ENCODE measurements around the gene XRCC3. TPM values are rescaled to one million over a fixed set of nuclear protein-coding genes. Genes with fewer than 3 reads are reported as not detected.

The XRCC3 gene
- total and polyA plus RNA-seq, 2 of the 8 experiments (the other 6 are each of a cell fraction or from before 2014, with no cell fraction given) = 36.9 to 41.8 TPM

DNA sequence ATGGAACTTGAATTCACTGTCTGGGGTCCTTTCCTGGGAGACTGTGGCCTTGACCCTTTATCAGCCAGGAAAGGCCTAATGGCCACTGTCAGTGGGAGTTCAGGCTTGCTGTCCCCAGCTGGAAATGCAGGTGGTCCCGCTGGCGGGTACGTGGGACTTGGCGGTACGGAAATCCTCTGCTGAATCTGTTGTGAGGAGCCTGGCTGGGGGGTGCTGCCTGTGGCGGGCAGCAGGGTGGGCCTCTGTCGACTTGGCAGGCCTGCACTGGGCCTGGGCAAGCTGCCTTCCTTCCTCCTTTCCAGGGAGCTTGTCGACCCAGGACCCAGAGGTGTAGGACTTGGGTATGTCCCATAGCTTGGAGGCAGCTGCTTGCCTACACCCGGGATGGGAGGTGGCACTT, 26.6 kb upstream of the XRCC3 start:
- no peaks in the 10 kb centered on the region for H3K79me2 ChIP-seq (ENCODE audit: control insufficient read depth in 1 of 2, insufficient read depth in 2 of 2, low read length in 2 of 2)
- no peak overlapping the region for H3K56ac ChIP-seq (replicated peaks; ENCODE audit: insufficient read length, low read depth, low read length)
- no peak overlapping the region for H3K9ac ChIP-seq (replicated peaks in 1 of 4; ENCODE audit: extremely low read depth in 1 of 4, low read depth in 3 of 4, low read length in 3 of 4)
- no peak overlapping the region for H2BK5ac ChIP-seq (ENCODE audit: low read depth, low read length)
- H3K27ac ChIP-seq (ENCODE audit: low read depth, low read length) = no peak overlapping the region
- no peak overlapping the region for H2AFZ ChIP-seq (ENCODE audit: low read length)
- peaks cover 0 to 3% (median under 1%) of the 10 kb centered on the region in 4 experiments; a peak in 2 of 7 replicates for H3K4me1 ChIP-seq (replicated peaks in 1 of 4; ENCODE audit: control insufficient read depth in 3 of 4, insufficient read depth in 4 of 4, low read length in 3 of 4)
- H3K14ac ChIP-seq (ENCODE audit: insufficient read length) = no peak overlapping the region
- no peak overlapping the region for H3K4ac ChIP-seq (replicated peaks; ENCODE audit: insufficient read length, low read depth, low read length)
- H2BK12ac ChIP-seq (ENCODE audit: low read depth, low read length) = no peak overlapping the region
- H3K4me2 ChIP-seq (ENCODE audit: insufficient read depth in 1 of 2, low read depth in 2 of 2, low read length in 2 of 2) = no peak overlapping the region
- H3K18ac ChIP-seq (ENCODE audit: extremely low read depth, low read length) = no peak overlapping the region
- ChIA-PET CTCF (ENCODE audit: partially characterized antibody) (interaction anchor here (0.7 to 1.4 kb wide), 6 partner anchors 18 to 256 kb away, joined by 3 to 4 read pairs (median 3); no protein-coding TSS in a partner anchor), POLR2A (ENCODE audit: partially characterized antibody) (interaction anchor here (1.1 kb wide), 1 partner anchor 48 kb away, joined by 3 read pairs; no protein-coding TSS in a partner anchor)
- no peak overlapping the region for H3K4me3 ChIP-seq (ENCODE audit: extremely low read depth in 1 of 4, insufficient read depth in 2 of 4, low read depth in 3 of 4, low read length in 4 of 4)
- WGBS, 2 experiments (ENCODE audit: extremely low coverage in 1 of 2, insufficient coverage in 1 of 2, insufficient read length in 1 of 2, insufficient replicate concordance in 2 of 2, low coverage in 1 of 2, low lambda C conversion rate in 2 of 2, missing lambda C conversion rate in 1 of 2) = 90% methylated on average over 9 of the region's 9 CpGs; no CpG with 5 or more reads in 1 of the 2 experiments
- no peaks in the 10 kb centered on the region for H3K79me1 ChIP-seq (ENCODE audit: low read depth, low read length)
- no peak overlapping the region for H2AK5ac ChIP-seq (ENCODE audit: low read depth, low read length)
- H4K5ac ChIP-seq (ENCODE audit: insufficient read length, low read depth, low read length) = no peak overlapping the region
- no peak for FAIRE-seq
- no peak overlapping the region for H2BK20ac ChIP-seq (ENCODE audit: low read length)
- no peaks in the 10 kb centered on the region for H3K23me2 ChIP-seq (ENCODE audit: low read depth, low read length)
- H3K9me3 ChIP-seq (ENCODE audit: insufficient read depth in 2 of 2, low read depth in 1 of 2, low read length in 1 of 2) = no peaks in the 10 kb centered on the region
- H2BK15ac ChIP-seq (ENCODE audit: low read length) = no peak overlapping the region
- no peak overlapping the region for H4K91ac ChIP-seq (replicated peaks; ENCODE audit: insufficient read length, low read length)
- no peaks in the 10 kb centered on the region; a peak in 2 of 8 replicates for H3K36me3 ChIP-seq (ENCODE audit: control insufficient read depth in 2 of 4, insufficient read depth in 4 of 4, low read length in 3 of 4)
- DNase-seq (ENCODE audit: low read depth in 1 of 2, low spot score in 2 of 2) = no peak
- H4K20me1 ChIP-seq (replicated peaks in 1 of 2; ENCODE audit: control insufficient read depth in 1 of 2, insufficient read depth in 2 of 2, low read length in 2 of 2) = peaks cover 0 to 2% of the 10 kb centered on the region in 2 experiments
- no peak overlapping the region; the same call in 1 of the 2 replicates for H4K8ac ChIP-seq (ENCODE audit: extremely low read depth, insufficient read depth, low read length)
- H3K23ac ChIP-seq (ENCODE audit: insufficient read length) = no peak overlapping the region
- no peak overlapping the region for H2BK120ac ChIP-seq (replicated peaks; ENCODE audit: low read depth, low read length)
- TF ChIP-seq SIN3A (conservative IDR thresholded peaks at IDR 0.05 in 1 of 2, IDR thresholded peaks at IDR 0.05 in 1 of 2; ENCODE audit: low read depth in 1 of 2, low read length in 2 of 2) = no peak
- no peak for TF ChIP-seq SRF (IDR thresholded peaks at IDR 0.05; ENCODE audit: low read depth, low read length)
- TF ChIP-seq TAF1 (IDR thresholded peaks at IDR 0.05; ENCODE audit: low read depth, low read length) = no peak
- no peak for TF ChIP-seq RFX5 (IDR thresholded peaks at IDR 0.05; ENCODE audit: borderline replicate concordance, low read depth, low read length)
- no peak for TF ChIP-seq CBX5 (IDR thresholded peaks at IDR 0.05; ENCODE audit: low read depth, low read length)
- no peak for TF ChIP-seq TCF12 (IDR thresholded peaks at IDR 0.05; ENCODE audit: low read depth, low read length)
- no peak for TF ChIP-seq EP300 (IDR thresholded peaks at IDR 0.05; ENCODE audit: borderline replicate concordance in 1 of 2, low read depth in 2 of 2, low read length in 2 of 2)
- no peak for TF ChIP-seq POLR2A (IDR thresholded peaks at IDR 0.05; ENCODE audit: control extremely low read depth in 1 of 2, low read depth in 2 of 2, low read length in 2 of 2)
- TF ChIP-seq SIX5 (IDR thresholded peaks at IDR 0.05; ENCODE audit: low read depth, low read length) = no peak
- no peak for TF ChIP-seq YY1 (IDR thresholded peaks at IDR 0.05; ENCODE audit: low read depth, low read length)
- no peak for TF ChIP-seq NANOG (IDR thresholded peaks at IDR 0.05; ENCODE audit: insufficient read depth, low read depth, low read length, poor library complexity, severe bottlenecking)
- TF ChIP-seq SUZ12 (IDR thresholded peaks at IDR 0.05; ENCODE audit: low read length) = no peak
- TF ChIP-seq SP1 (IDR thresholded peaks at IDR 0.05; ENCODE audit: low read depth, low read length) = no peak
- no peak for TF ChIP-seq MAFK (IDR thresholded peaks at IDR 0.05; ENCODE audit: low read depth, low read length)
- no peaks in the 10 kb centered on the region; a peak in 1 of 7 replicates for H3K27me3 ChIP-seq (replicated peaks in 1 of 4; ENCODE audit: control insufficient read depth in 3 of 4, extremely low read depth in 1 of 4, insufficient read depth in 3 of 4, low read length in 3 of 4)

Data from H1 (cell line).